Measurements from ENCODE around the gene PCDHAC2. TPM values are rescaled to one million over a fixed set of nuclear protein-coding genes. Genes with fewer than 3 reads are reported as not detected.

The PCDHAC2 gene
- total and polyA plus RNA-seq, 2 of the 4 experiments (the other 2 are of a cell fraction): not detected

DNA sequence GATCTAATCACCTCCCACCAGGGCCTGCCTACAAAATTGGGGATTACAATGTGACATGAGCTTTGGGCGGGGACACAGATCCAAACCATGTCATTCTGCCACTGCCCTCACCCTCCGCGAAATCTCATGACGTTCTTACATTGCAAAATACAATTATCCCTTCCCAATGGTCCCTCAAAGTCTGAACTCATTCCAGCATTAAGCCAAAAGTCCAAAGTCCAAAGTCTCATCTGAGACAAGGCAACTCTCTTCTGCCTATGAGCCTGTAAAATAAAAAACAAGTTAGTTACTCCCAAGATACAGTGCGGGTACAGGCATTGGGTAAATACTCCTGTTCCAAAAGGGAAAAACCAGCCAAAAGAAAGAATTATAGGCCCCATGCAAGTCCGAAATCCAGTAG, 14.6 kb upstream of the PCDHAC2 start:
- no peak overlapping the region for H3K23ac ChIP-seq (ENCODE audit: low read depth, low read length)
- no TSS peak for BruUV-seq (replicated peaks)
- H3K4me2 ChIP-seq (ENCODE audit: low read depth, low read length): no peak overlapping the region
- in situ Hi-C loops (cut with MboI; ENCODE audit: low sequenced_read_pairs): no loop called here
- intact Hi-C loops (cut with micrococcal nuclease): no loop called here
- H2AK9ac ChIP-seq (replicated peaks; ENCODE audit: low read depth, low read length, poor library complexity): no peak overlapping the region
- ChIA-PET POLR2A (ENCODE audit: unreplicated experiment) (no interaction called here), CTCF (no interaction called here)
- H3K4ac ChIP-seq (ENCODE audit: low read depth, low read length): no peak overlapping the region
- H3K36me3 ChIP-seq (ENCODE audit: control insufficient read depth, insufficient read depth, low read length): no peaks in the 10 kb centered on the region
- H2AFZ ChIP-seq (replicated peaks; ENCODE audit: low read length, poor library complexity): no peak overlapping the region
- TF ChIP-seq SMC3 (IDR thresholded peaks at IDR 0.05; ENCODE audit: low read depth, low read length) (no peak), RFX5 (IDR thresholded peaks at IDR 0.05; ENCODE audit: low read depth, low read length) (no peak), BHLHE40 (IDR thresholded peaks at IDR 0.05; ENCODE audit: low read depth, low read length) (no peak), CHD1 (IDR thresholded peaks at IDR 0.05; ENCODE audit: low read depth, low read length) (no peak), MAZ (IDR thresholded peaks at IDR 0.05; ENCODE audit: borderline replicate concordance, low read depth, low read length) (no peak), POLR2A (IDR thresholded peaks at IDR 0.05; ENCODE audit: low read depth, low read length) (no peak), MAFK (IDR thresholded peaks at IDR 0.05; ENCODE audit: low read depth, low read length) (no peak), RCOR1 (IDR thresholded peaks at IDR 0.05; ENCODE audit: insufficient replicate concordance, low read length) (no peak), CEBPB (IDR thresholded peaks at IDR 0.05; ENCODE audit: low read depth, low read length) (no peak), FOS (IDR thresholded peaks at IDR 0.05; ENCODE audit: low read depth, low read length) (no peak), RAD21 (IDR thresholded peaks at IDR 0.05; ENCODE audit: low read length) (no peak)
- TF ChIP-seq, protein P1, sequence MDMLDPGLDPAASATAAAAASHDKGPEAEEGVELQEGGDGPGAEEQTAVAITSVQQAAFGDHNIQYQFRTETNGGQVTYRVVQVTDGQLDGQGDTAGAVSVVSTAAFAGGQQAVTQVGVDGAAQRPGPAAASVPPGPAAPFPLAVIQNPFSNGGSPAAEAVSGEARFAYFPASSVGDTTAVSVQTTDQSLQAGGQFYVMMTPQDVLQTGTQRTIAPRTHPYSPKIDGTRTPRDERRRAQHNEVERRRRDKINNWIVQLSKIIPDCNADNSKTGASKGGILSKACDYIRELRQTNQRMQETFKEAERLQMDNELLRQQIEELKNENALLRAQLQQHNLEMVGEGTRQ (IDR thresholded peaks at IDR 0.05; ENCODE audit: low read depth, low read length): no peak
- TF ChIP-seq, protein P2, sequence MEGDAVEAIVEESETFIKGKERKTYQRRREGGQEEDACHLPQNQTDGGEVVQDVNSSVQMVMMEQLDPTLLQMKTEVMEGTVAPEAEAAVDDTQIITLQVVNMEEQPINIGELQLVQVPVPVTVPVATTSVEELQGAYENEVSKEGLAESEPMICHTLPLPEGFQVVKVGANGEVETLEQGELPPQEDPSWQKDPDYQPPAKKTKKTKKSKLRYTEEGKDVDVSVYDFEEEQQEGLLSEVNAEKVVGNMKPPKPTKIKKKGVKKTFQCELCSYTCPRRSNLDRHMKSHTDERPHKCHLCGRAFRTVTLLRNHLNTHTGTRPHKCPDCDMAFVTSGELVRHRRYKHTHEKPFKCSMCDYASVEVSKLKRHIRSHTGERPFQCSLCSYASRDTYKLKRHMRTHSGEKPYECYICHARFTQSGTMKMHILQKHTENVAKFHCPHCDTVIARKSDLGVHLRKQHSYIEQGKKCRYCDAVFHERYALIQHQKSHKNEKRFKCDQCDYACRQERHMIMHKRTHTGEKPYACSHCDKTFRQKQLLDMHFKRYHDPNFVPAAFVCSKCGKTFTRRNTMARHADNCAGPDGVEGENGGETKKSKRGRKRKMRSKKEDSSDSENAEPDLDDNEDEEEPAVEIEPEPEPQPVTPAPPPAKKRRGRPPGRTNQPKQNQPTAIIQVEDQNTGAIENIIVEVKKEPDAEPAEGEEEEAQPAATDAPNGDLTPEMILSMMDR (conservative IDR thresholded peaks at IDR 0.05; ENCODE audit: low read depth, low read length): no peak
- no peak overlapping the region for H2BK20ac ChIP-seq (ENCODE audit: low read depth, low read length)
- H3K18ac ChIP-seq (ENCODE audit: low read depth, low read length): no peak overlapping the region
- H4K20me1 ChIP-seq (ENCODE audit: insufficient read depth, low read length): no peaks in the 10 kb centered on the region
- DNase-seq (no peak), ATAC-seq (ENCODE audit: low read depth) (no peak)
- peaks cover 3% of the 10 kb centered on the region; the same call in 1 of the 2 replicates for H3K9me3 ChIP-seq (ENCODE audit: control insufficient read depth, insufficient read depth, low read length)
- H4K91ac ChIP-seq (ENCODE audit: insufficient read depth, low read depth, low read length): no peak overlapping the region
- no peak overlapping the region for H4K5ac ChIP-seq (ENCODE audit: low read depth, low read length)
- no peak overlapping the region for H2BK15ac ChIP-seq (ENCODE audit: low read depth, low read length)
- no peaks in the 10 kb centered on the region for H3K79me1 ChIP-seq (ENCODE audit: low read depth in 1 of 2, low read length in 2 of 2)
- H4K8ac ChIP-seq (ENCODE audit: low read depth in 2 of 2, low read length in 2 of 2): no peak overlapping the region
- WGBS, 2 experiments (ENCODE audit: extremely low coverage in 2 of 2, insufficient read length in 1 of 2): no CpG with 5 or more reads among the region's 6 CpGs
- H2BK120ac ChIP-seq (ENCODE audit: low read depth, low read length): no peak overlapping the region
- dilution Hi-C loops (cut with HindIII; ENCODE audit: low sequenced_read_pairs, unreplicated experiment): no loop called here
- H2BK5ac ChIP-seq (ENCODE audit: low read depth, low read length, poor library complexity, severe bottlenecking): no peak overlapping the region
- H3K9ac ChIP-seq (ENCODE audit: low read depth, low read length): no peak overlapping the region
- H3K4me3 ChIP-seq (ENCODE audit: insufficient read depth, low read depth, low read length): no peak overlapping the region
- no peaks in the 10 kb centered on the region for H3K27me3 ChIP-seq (ENCODE audit: control insufficient read depth, insufficient read depth, low read length)
- no peaks in the 10 kb centered on the region for H3K9me1 ChIP-seq (ENCODE audit: insufficient read depth, low read length)
- H3K27ac ChIP-seq (ENCODE audit: insufficient read depth, low read length): no peak overlapping the region
- no peak overlapping the region for H3K56ac ChIP-seq (ENCODE audit: extremely low read depth, insufficient read depth, low read length)
- H3K4me1 ChIP-seq (ENCODE audit: control insufficient read depth, insufficient read depth, low read length): no peaks in the 10 kb centered on the region
- H3K14ac ChIP-seq (replicated peaks; ENCODE audit: low read depth, low read length): no peak overlapping the region
- H2AK5ac ChIP-seq (ENCODE audit: low read depth, low read length): no peak overlapping the region

All from IMR-90 (cell line).